ACHN (cell line): ENCODE results near the gene SSR1.
A peak's percentile ranks its signal among the peaks of the same experiment; 100 is the strongest.
"Not testable (repeated sequence)": the region's sequence is repeated elsewhere in the genome, so short reads cannot be mapped to it uniquely, and the experiment has no call there.

Experiments used
- DNase-seq: peaks from one replicate; pipeline ENCODE4 v3.0.0-alpha.2; 2015
- in situ Hi-C: cut with HindIII; loops from 2 replicates; pipeline ENCODE4 v1.10.0; 2017; ENCODE audit warnings: low sequenced_read_pairs, low pct_ligation_motif_present, low pct_unique_long_range_greater_than_20kb

Gene SSR1

DNA sequence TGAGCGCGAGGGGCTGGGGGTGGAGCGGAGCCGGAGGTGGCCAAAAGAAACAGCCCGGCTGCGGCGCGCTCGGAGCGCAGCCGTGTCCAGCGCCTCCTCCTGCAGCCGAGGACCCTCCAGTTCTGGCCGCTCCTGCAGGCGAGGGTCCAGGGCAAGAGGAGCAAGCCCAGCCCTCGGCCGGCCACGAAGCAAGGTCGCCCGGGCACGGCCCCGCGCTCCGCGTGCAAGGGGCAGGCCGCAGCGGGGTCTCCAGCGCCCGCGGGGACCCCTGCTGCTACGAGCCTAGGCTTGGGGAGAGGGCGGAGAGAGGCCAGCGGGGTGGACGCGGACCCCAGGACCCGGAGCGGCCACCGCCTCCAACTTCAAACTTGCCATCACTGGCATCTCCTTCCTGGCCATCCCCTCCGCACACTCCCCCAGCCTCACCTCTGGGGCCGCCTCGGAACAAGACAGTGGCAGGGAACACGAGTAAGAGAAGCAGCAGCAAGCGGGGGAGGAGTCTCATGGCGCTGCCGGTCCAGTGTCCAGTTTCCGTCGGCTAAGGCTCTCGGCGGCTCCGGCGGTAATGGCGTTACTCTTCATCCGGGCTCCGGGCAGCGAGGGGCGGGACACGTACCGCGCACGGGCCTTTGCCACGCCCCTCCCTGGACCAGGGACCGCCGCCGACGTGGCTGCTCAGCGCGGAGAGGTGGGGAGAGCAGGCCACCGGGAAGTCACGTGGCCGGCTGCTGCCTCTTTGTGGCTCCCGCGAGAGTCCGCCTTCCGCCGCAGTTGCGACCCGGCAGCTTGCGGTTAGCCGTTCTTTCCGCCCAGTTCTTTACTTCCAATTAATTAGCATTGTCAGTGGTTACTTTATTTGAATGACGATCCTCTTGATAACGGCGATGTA lies at the start of gene SSR1:
Gene SSR1, minus strand, starts transcription at position 584 of the 889 bp plus-strand sequence. Its CDS starts 79 bp downstream, at position 505.
- DNase-seq: peak; percentile 94
- in situ Hi-C loops: no loop called here

DNA sequence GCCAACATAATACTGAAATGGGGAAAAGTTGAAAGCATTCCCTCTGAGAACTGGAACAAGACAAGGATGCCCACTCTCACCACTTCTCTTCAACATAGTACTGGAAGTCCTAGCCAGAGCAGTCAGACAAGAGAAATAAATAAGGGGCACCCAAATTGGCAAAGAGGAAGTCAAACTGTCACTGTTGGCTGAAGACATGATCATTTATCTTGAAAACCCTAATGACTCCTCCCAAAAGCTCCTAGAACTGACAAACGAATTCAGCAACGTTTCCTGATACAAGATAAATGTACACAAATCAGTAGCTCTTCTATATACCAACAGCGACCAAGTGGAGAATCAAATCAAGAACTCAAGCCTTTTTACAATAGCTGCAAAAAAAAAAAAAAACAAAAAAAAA lies 38.9 kb upstream of the SSR1 start:
- DNase-seq, in situ Hi-C loops: not testable (repeated sequence)

DNA sequence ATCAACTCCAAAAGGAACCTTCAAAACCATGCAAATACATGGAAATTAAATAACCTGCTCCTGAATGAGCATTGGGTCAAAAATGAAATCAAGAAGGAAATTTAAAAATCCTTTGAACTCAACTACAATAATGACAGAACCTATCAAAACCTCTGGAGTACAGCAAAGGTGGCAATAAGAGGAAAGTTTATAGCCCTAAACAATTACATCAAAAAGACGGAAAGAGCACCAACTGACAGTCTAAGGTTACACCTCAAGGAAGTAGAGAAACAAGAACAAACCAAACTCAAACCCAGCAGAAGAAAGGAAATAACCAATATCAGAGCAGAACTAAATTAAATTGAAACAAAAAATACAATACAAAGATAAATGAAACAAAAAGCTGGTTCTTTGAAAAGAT lies 37.6 kb upstream of the SSR1 start:
- in situ Hi-C loops, DNase-seq: not testable (repeated sequence)

- in situ Hi-C loops, DNase-seq: not testable (repeated sequence)
Observed at GRCh38 chr6:7347551-7347997, 34.6 kb upstream of the SSR1 start.

- in situ Hi-C loops, DNase-seq: not testable (repeated sequence)
Observed at GRCh38 chr6:7344773-7345450, 31.9 kb upstream of the SSR1 start.

DNA sequence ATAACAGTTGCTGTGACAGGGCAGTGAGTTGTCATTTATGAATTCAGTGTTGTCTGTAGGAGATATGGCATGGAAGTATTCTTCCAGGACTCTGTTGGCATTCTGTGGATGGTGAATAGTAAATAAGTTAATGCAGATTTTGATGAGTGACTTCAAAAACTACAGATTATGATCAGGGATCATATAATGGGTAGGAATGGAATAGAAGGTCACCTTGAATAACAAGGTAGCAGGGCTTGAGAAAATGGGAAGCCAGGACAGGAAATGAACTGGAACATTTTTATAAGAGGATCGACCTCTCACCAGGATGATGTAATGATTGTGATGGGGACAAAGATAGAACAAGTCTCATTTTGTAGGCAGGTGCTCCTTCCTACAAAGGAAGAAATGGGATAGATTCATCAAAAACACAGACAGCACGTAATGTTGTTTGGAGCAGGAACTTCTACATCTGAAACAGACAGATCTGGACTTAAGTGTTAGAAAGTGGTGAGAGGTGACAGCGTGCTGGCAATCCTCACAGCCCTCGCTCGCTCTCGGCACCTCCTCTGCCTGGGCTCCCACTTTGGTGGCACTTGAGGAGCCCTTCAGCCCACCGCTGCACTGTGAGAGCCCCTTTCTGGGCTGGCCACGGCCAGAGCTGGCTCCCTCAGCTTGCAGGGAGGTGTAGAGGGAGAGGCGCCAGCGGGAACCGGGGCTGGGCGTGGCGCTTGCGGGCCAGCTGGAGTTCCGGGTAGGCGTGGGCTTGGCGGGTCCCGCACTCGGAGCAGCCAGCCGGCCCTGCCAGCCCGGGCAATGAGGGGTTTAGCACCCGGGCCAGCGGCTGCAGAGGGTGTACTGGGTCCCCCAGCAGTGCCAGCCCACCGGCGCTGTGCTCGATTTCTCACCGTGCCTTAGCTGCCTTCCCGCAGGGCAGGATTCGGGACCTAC lies 30.8 kb upstream of the SSR1 start:
- in situ Hi-C loops: no loop called here
- no peak for DNase-seq

DNA sequence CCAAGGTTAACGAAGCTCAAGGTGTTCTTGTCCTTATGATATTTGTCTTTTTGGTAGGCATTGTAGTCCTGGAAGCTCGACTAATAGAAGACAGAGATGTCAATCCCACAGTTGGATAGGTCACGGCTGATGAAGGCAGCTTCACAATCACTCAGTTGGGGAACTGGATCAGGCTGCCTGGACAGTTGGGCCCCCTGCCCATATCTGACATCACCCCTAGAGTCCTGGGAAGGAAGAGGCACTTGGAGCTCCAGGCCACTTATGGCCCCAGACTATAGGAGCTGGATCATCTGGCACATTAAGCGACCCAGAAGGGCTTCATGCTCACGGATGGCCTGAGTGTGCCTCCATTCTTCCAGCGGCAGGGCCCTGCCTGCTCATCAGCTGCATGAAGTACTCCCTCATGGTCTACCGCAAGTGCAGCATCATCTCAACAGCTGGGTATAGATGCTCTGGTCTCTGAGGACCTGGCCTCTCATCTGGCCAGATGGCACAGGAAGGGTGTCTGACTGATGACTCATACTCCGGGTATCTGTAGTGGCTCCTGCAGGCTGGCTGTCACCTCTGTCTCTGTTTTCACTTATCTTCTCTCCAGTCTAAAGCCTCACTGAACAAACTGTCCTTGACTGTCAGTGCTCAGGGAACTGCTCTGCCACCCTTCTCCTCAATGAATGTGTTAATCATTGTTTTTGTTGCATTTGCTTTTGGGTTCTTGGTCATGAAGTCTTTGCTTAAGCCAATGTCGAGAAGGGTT lies 29.2 kb upstream of the SSR1 start:
- no peak for DNase-seq
- in situ Hi-C loops: no loop called here

GRCh38 chr6:7341271-7341670 lies 28.3 kb upstream of the SSR1 start:
- in situ Hi-C loops: no loop called here

DNA sequence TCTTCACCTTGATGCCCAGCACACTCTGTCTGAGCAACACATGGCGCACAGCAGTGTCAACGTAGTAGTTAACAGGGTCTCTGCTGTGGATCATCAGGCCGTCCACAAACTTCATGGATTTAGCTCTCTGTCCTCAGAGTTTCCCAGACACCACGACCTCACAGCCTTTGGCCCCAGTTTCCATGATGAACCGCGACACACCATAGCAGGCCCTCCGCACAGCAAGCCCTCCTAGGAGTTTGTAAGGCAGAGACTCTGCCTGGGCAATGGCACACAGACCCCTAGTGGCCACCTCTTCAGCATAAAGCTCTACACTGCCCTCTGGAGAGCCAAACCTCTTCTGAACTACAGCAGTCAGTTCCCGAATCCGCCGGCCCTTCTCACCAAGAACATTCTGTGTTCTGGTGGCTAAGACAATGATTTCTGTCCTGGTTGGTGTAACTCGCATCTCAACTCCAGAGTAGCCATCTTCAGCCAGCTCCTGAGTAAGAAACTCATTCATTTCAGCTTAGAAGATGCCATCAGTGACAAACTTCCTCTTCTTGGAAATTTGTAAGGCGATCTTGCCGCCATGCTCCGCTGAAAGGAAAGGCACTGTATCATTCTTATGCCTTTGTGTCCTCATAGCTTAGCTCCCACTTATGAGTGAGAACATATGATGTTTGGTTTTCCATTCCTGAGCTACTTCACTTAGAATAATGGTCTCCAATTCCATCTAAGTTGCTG lies 26.2 kb upstream of the SSR1 start:
- in situ Hi-C loops: not testable (repeated sequence)
- DNase-seq: peak; percentile 51

More at GRCh38 chr6:7341271-7341670, 28.3 kb upstream of the SSR1 start:
- no peak for DNase-seq

- in situ Hi-C loops: no loop called here
- DNase-seq: no peak
Observed at GRCh38 chr6:7338031-7338430, 25.0 kb upstream of the SSR1 start.

- no peak for DNase-seq
- in situ Hi-C loops: no loop called here
Observed at GRCh38 chr6:7335519-7335918, 22.5 kb upstream of the SSR1 start.

DNA sequence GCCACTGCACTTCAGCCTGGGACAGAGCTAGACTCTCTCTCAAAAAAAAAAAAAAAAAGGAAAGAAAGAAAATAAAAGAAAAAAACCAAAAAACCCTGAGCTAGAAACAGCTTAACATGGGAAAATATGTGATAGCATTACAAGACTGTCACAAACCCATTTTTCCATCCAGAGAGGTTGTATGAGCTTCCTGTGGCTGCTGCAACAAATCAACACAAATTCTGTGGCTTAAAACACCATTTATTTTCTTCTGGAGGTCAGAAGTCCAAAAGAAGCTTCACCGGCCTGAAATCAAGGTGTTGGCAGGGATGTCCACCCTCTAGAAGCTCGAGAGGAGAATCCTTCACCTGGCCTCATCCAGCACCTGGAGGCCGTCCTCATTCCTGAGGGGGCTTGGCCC lies 21.7 kb upstream of the SSR1 start:
- DNase-seq: no peak
- in situ Hi-C loops: no loop called here

GRCh38 chr6:7332090-7332745 lies 19.2 kb upstream of the SSR1 start:
- no peak for DNase-seq
- in situ Hi-C loops: no loop called here

- DNase-seq: no peak
- in situ Hi-C loops: no loop called here
Observed at GRCh38 chr6:7331452-7331851, 18.5 kb upstream of the SSR1 start.

DNA sequence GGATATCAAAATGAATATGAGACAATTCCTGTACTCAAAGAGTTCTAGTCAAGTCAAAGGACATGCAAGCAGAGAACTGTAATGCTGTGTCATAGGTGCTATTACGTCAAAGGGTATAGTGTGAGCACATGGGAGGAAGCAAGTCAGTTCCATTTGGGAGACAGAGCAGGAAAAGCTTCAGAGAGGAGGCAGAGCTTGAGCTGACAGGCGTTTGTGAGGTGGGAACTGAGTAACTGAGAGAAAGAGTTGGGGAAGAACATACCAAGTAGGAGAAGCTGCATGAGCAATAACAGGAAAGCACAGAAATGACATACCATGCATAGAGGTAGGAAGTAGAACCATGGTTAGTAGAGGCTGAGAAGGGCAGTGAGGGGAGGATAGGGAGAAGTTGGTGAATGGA lies 15.2 kb upstream of the SSR1 start:
- in situ Hi-C loops: no loop called here
- DNase-seq: no peak

DNA sequence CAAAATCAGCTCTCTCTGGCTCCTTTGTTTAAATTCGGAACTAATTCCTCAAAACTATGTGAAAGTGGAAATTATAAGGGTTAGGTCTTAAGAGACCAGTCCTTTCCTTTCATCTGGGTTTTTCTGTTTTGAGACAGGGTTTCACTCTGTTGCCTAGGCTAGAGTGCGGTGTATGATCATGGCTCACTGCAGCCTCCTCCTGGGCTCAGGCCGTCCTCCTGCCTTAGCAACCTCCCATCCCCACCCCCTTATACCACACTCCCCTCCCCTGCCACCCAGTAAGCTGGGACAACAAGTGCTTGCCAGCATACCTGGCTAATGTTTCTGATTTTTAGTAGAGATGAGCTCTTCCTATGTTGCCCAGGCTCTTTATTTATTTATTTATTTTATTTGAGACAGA lies 12.8 kb upstream of the SSR1 start:
- in situ Hi-C loops: no loop called here
- no peak for DNase-seq

GRCh38 chr6:7324520-7324919 lies 11.5 kb upstream of the SSR1 start:
- in situ Hi-C loops: no loop called here
- no peak for DNase-seq
